Thyroid gland (tissue), 4 donors: Measurements from ENCODE around the gene PHGDH.

ENCODE experiments used
- CTCF ChIP-seq, 6 experiments: fragments of 200-600 bp in 3 of 6; fragments of 450-650 bp in 3 of 6; sonication (generic) in 3 of 6; IDR thresholded peaks; one replicate each; pipeline ENCODE4 v1.5.1; 2016 to 2019; ENCODE audit warnings: antibody characterized with exemption in 6 of 6, mild to moderate bottlenecking in 2 of 6, inconsistent platforms in 1 of 6, moderate library complexity in 1 of 6
- POLR2A ChIP-seq, 2 donors: fragments of 450-650 bp; IDR thresholded peaks; one replicate each; pipeline ENCODE4 v1.6.1; 2017; ENCODE audit warnings: antibody characterized with exemption in 2 of 2, mild to moderate bottlenecking in 2 of 2, moderate library complexity in 1 of 2

GRCh38 chr1:119725626-119726025, 13.9 kb downstream of the PHGDH start:
- TF ChIP-seq CTCF (IDR thresholded peaks at IDR 0.05) (no peak), POLR2A (IDR thresholded peaks at IDR 0.05) (no peak)
